Fibroblast of gingiva (primary cell): Measurements from ENCODE around the gene RIPOR3.

Experiments
- DNase-seq: peaks from one replicate; pipeline ENCODE4 v3.0.0-alpha.2; 2011; ENCODE audit warnings: low read depth

The RIPOR3 gene

DNA sequence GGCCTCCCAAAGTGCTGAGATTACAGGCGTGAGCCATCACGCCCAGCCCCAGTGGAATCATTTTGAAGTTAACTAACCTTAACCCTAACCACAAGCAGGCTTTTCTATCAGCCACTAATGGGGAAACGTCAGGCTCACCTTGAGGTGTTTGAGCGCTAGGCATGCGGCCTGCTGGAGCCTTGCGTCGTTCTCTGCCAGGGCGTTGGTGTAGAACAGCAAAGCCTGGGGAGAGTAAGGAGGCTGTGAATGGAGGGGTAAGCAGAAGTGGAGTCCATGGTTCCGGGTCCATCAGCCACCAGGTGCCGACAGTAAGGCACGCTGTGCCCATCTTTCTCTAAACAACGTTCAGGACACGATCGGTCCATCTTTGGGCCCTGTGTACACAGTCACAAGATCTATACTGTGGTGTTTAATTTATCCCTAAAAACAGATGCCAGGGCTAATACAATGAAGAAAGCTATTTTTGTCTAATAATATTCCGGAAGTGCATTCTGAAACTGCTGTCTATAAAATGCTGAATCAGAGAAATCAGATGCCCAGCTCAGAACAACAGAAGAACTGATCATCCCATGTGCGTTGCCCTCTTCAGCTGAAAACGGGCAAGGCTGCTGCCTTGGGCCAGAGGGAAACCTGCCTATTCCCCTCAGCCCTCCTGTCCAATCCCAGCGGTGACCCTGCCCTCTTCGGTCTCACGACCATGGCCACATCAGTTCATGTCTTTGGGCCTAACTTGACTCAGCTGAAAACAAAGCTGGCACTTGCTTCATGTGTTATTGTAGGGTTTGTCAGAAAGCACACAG lies 101.6 kb downstream of the RIPOR3 start:
- no peak for DNase-seq

DNA sequence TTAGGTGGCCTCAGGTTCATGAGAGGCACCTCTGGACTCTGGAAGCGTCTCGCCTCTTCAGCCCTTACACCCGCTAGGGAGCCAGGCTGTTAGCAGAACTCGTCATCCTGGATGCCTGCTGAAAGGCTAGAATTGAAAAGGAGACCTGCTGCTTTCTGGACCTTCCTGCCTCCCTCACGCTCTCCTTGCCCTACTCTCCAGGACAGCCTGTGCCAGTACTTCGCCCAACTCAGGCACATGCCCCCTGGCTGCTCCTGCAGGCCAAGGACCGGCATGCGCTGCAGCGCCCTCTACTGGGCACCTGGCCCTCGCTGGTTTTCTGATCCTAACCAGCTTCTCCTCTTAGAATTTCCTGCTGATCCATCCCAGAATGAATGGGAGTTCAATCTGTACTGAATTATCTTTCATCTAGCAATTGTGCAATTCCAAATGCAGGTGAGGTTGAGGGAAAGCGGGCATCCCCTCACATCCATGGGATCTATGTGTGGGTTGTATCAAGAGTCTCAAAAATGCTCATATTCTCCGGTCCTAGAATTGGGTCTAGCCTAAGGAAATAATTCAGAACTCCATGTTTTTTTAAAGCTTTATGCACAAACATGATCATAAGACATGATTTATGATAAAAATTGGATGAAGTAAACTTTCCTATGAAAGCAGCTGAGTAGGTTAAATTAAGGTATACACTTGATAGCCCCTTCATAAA lies 103.2 kb downstream of the RIPOR3 start:
- DNase-seq: peak; percentile 47

DNA sequence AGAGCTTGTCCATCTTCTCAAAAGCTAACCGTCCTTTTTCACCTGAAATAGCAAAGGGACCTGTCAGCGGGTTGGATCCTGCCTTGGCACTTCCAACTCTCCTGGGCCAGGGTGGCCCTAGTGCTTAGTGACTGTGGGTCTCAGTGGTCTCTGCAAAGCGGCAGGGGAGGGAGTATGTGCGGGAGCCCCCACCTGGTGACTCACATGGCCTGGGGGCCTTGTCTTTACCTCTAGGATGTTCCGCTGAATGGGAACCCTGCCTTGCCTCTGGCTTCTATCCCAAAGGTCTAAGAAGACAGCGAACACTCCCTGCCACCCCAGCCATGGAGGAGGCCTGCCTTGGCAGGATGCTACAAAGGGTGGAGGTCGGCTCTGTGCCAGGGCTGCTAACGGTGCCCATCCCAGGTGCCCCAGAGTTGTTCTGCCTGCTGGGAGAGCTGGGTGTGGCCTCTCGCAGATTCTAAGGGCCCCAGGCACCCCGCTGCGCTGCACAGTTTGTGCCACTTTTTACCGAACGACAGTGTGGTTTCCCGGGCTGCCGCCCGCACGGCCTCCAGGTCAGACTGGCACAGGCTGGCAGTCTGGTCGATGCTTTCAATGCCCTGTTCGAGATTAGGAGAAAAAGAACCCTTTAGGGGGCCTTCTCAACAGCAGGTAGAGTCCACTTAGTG lies 103.9 kb downstream of the RIPOR3 start:
- no peak for DNase-seq

DNA sequence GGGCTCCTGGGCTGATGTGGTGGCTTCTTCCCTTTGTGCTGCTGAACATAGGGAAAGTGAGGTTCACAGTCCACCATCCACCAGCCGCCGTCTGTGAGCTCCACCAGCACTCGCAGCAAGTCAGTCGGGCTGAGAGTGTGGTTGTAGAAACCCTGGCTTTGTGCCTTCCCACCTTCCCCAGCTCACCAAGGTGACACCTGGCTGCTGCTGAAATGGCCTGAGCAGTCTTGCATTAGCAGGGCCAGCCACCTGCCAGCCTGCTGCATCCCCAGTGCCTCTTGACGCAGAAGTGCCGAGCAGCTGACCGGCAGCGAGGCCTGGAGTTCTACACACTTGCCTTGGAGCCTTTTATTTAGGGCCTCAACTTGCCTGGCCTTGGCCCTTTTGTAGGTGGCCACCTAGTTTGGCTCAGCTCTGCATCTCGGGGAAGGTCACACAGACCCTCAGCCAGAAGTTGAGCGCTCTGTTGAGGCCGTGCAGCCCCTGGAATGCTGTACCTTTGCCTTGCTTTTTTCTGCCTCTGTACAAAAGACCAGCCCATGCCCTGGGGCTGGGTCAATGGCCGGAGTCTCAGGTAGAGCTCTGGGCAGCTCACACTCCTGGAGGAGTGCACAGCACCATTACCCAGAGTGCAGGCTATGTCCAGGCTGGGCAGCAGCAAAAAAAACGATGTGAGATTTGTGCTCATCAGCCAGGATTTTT lies 104.7 kb downstream of the RIPOR3 start:
- DNase-seq: no peak

DNA sequence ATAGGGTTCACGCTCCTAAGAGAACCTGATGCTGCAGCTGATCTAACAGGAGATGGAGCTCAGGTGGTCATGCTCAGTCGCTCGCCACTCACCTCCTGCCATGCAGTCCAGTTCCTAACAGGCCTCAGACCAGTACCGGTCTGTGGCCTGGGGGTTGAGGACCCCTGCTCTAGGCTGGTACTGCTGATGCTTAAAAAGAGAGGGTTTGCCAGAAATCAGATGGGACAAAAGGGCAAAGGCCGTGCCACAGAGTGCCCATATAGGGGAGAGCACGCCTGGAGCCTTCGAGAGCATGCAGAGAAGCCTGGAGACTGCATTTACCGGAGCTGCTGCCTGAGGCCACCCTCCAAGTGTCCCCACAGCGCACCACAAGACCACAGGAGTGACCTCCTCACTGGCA lies 105.7 kb downstream of the RIPOR3 start:
- no peak for DNase-seq

DNA sequence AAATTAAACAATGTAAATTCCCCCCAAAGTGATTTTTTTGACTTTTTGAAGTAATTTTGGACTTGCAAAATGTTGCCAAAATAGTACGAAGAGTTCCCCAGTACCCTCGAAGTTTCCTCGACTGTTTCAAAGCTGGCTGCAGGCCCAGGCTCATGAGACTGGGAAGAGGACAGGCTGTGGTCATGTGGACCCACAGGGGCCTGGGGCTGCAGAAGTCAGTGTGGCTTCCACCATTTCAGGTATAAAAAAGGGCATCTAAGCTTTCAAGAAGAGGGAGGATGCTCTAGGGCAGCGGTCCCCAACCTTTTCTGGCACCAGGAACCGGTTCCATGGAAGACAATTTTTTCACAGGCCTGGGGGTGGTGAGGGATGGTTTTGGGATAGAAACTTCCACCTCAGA lies 106.1 kb downstream of the RIPOR3 start:
- DNase-seq: no peak

DNA sequence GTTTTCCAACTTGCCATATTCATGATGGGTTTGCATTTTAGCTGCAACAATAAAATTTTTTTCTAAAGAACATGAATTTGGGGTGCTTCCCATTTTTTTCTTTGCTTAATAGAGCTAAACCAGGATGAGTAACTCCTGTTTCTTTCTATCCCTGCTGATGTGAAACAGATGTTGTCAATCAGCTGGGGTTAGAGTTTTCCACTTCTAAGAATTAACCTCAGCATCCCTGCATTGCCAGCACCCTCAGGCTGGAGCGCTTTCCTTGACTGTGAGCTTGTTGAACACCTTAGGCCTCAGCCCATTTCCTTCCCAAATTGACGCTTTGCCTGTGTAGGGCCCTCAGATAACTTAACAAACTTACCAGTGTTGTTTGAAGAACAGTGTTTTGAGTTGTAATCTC lies 106.7 kb downstream of the RIPOR3 start:
- DNase-seq: peak; percentile 56

DNA sequence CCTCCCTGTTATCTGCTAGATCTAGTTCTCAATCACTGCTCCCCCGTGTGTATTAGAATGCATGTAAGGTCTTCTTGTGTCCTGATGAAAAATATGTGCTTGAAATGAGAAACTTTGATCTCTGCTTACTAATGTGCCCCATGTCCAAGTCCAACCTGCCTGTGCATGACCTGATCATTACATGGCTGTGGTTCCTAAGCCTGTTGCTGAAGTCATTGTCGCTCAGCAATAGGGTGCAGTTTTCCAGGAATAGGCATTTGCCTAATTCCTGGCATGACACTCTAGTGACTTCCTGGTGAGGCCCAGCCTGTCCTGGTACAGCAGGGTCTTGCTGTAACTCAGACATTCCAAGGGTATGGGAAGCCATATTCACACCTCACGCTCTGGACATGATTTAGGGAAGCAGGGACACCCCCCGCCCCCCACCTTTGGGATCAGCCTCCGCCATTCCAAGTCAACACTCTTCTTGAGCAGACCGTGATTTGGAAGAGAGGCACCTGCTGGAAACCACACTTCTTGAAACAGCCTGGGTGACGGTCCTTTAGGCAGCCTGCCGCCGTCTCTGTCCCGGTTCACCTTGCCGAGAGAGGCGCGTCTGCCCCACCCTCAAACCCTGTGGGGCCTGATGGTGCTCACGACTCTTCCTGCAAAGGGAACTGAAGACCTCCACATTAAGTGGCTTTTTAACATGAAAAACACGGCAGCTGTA lies 107.7 kb downstream of the RIPOR3 start:
- no peak for DNase-seq

DNA sequence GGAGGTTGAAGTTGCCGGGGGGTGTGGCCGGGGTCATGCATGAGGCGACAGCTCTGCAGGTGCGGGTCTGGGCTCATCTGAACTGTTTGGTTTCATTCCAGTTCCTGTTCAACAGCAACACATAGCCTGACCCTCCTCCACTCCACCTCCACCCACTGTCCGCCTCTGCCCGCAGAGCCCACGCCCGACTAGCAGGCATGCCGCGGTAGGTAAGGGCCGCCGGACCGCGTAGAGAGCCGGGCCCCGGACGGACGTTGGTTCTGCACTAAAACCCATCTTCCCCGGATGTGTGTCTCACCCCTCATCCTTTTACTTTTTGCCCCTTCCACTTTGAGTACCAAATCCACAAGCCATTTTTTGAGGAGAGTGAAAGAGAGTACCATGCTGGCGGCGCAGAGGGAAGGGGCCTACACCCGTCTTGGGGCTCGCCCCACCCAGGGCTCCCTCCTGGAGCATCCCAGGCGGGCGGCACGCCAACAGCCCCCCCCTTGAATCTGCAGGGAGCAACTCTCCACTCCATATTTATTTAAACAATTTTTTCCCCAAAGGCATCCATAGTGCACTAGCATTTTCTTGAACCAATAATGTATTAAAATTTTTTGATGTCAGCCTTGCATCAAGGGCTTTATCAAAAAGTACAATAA lies 108.6 kb downstream of the RIPOR3 start:
- DNase-seq: no peak

DNA sequence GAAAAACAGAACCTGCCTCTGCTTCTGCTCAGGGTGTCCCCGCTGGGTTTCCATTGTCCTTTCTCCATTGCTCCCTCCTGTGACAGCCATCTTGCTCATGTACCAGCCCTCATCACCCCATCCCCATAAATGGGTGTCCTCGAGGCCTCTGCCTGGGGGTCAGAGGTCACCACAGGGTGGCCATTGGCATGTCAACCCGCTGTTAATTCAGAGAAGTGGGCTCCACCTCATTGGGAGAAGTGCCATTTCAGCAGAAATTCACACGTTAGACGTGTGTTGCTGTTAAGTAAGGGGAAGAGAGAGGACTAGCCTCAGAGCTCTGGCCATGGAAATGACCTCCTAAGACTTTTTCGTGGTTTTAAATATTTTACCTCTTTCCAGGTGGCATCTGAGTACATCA lies 109.2 kb downstream of the RIPOR3 start:
- DNase-seq: no peak

DNA sequence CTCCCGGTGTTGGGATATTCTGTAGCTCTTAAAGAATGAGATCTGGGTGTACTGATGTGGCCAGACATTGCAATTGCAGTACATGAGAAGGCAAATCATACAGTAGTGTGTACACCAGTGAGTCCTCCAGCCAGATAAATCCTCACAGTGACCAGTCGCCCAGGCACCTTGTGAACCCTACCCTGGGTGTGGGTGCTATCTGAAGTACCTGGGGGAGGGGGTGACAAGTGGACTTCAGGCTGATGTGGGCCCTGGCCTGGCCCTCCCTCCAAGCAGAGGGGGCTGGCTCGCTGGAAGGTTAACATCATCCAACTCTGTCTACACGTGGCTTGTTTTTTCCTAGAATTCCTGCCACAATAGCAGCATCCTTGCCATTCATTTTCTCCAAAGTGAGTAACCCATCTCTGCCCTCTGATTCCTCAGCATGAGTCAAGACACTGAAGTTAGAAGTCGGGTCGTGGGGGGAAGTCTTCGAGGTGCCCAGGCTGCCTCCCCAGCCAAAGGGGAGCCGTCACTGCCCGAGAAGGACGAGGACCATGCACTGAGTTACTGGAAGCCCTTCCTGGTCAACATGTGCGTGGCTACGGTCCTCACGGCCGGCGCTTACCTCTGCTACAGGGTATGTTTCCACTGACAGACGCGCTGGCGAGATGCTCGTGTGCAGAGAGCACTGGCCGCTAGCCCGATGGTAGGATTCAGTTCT lies 110.3 kb downstream of the RIPOR3 start:
- no peak for DNase-seq

DNA sequence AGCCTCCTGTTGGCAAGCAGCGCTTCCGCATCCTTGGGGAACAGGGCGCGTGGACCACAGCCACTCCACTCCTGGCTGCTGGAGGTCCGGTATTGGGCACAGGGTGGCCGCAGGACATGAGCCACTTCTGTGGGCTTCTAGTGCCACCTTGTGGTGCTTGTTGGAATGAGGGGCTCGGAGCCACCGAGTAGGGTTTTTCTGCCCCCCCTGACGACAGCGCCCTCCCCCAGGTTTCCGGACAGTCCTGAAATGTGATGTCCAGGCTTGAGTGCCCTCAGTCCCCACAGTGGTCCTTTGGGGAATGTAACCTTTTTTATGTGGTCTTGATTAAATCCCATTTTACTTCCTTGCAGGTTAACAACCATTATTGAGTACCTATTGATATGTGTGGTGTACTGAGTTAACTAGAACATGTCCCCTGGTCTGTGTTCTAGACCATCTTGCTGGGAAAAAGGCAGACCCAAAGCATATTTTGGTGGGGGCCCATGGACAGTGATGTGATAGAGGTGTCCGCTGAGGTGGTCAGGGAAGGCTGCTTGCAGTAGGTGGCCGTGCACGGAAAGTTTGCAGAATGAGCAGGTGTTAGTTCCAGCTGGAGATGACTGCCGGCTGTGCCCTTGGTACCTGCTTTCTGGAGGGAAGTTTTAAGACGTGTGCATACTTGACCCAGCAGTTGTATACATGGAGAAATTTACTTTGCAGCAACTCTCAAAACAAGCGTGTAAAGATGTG lies 111.2 kb downstream of the RIPOR3 start:
- peak; percentile 57 for DNase-seq

DNA sequence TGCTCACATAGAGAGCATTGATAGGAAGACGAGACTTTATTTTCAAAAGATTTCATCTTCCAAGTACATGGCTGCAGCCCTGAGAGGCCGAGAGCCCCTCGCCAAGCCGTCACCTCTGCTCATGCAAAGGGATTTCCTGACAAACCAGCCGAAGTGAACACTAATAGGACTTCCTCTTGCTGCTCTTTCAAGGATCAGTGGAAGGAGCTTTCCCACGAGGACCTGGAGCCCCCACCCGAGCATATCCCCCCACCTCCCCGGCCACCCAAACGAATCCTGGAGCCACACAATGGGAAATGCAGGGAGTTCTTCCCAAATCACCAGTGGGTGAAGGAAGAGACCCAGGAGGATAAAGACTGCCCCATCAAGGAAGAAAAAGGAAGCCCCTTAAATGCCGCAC lies 111.8 kb downstream of the RIPOR3 start:
- no peak for DNase-seq

DNA sequence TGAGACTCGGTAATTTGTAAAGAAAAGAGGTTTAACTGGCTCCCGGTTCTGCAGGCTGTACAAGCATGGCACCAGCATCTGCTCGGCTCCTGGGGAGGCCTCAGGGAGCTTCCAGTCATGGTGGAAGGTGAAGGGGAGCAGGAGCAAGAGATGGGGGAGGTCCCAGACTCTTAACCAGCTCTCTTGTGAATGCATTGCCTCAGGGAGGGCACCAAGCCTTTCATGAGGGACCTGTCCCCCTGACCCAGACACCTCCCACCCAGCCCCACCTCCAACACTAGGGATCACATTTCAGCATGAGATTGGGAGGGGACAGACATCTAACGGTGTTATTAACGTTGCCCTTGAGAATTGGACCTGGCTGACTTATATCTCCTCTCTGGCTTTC lies 112.6 kb downstream of the RIPOR3 start:
- DNase-seq: no peak

DNA sequence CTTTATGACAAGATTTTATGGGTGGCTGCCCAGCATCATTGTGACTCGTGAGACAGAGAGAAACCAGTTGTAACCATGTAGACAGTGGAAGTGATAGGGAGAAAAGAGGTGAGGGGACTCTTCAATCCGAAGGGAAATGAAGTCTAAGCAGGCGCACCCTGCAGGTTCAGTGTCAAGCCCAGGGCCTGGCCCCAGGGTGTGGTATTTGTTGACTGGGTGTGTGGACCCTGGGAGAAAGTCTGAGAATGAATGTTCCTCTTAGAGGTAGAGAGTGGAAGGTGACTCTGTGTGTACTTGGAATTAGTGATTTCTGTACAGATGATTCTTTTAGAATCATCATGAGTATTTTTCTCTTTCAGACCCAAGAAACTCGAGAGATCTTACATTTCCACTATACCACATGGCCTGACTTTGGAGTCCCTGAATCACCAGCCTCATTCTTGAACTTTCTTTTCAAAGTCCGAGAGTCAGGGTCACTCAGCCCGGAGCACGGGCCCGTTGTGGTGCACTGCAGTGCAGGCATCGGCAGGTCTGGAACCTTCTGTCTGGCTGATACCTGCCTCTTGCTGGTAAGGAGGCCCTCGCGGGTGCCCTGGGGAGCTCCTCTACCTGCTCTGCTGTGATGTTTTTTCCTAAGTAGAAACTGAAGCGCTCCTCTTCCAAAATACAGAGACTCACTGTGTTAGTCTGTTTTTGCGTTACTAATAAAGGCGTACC lies 113.1 kb downstream of the RIPOR3 start:
- DNase-seq: no peak

DNA sequence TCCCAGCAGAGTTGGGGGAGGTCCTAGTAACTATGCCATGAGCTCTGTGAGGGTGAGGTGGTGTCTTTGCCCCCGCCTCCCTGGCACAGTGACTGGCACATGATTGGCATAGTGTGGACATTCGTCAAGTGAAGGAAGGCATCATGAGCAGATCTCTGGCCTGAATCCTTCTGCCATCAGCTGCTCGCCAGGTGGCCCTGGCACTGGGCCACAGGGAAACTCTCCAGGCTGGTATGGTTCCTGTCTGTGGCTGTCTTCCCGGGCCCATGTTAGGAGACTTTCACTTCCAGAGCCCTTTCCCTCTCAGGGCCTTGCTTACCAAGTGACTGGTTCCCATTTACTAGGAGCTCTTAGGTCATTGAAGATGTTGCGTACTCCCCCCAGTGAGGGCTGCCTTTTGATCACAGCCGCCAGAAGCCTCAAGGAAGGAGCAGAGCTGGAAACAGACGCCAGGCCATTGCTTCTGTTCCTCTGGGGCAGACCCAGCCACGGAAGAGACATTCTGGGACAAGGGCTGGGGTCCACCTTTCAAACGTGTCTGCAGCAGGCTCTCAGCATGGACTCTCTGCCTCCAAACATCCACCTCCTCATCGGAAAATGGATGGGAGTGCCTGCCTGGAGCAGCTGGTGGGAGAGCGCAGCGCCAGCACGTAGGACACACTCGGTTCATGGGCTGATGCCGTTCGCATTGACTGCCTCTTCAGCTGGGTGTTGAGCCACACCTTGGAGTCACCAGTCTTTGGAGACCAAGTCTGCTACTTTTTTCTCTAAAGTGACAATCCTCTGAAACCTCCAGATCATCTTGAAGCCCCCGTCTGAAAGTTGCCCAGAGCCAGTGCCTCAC lies 113.9 kb downstream of the RIPOR3 start:
- no peak for DNase-seq

DNA sequence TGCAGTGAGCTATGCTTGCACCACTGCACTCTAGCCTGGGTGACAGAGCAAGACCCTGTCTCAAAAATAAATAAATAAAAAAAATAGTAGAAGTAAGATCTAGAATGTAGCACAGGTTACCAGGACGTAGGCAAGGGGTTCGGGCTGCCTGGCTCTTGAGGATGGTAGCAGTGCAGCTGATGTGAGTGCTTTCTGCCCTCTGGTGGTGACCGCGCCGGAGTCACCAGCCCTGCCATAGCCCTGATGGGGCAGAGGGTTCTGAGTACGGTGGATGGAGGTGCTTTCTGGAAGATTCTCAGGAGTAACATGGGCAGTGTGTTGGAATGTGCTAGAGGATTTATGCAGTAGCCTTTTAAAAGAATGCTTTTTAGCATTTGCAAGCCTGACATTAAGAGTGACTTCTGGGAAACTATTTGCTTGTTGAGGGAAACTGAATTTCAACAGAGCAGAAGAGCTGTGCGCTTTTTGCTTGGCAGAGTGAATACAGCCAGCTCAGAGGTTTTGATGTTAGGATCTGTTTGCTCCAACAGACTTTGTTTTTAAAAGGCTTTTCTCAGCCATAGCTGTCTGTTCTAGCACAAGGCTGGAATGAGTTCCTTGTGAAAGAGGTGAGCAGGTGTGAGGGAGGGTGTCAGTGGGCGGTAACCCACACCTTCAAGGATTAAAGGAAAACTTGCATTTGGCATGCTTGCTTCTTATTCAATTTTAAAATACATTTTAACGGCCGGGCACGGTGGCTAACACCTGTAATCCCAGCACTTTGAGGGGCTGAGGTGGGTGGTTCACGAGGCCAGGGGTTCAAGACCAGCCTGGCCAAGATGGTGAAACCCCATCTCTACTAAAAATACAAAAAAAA lies 115.2 kb downstream of the RIPOR3 start:
- peak; percentile 59 for DNase-seq
